K562 (cell line): ENCODE measurements around the gene PERP. TPM values are rescaled to one million over a fixed set of nuclear protein-coding genes. Genes with fewer than 3 reads are reported as not detected.
A peak's percentile ranks its signal among the peaks of the same experiment; 100 is the strongest.
"Not testable (repeated sequence)": the region's sequence is repeated elsewhere in the genome, so short reads cannot be mapped to it uniquely, and the experiment has no call there.

Experiments
- ATAC-seq: fragments of 200-7000 bp; cut with Tn5 transposase; 3 replicates; pipeline ENCODE4 v1.9.1; 2020; ENCODE audit warnings: moderate library complexity
- BruUV-seq: library from RNA; stranded (reverse); fragments of 400-500 nt; replicated peaks from 2 replicates; lab custom pipeline; 2021; lab: Mats Ljungman, UMichigan
- CTCF ChIA-PET: fragments of 300-600 bp; formaldehyde crosslinking; extraction: SDS; loops from one replicate; lab custom pipeline; 2021; ENCODE audit warnings: low intra/inter-chr PET ratio; lab: Yijun Ruan, JAX
- POLR2A ChIA-PET: fragments of 300-600, 350-650 bp; sonication (Branson Sonifier 250); formaldehyde crosslinking; extraction: SDS; loops from one replicate; lab custom pipeline; 2021; ENCODE audit warnings: antibody characterized with exemption, inconsistent platforms; lab: Yijun Ruan, JAX
- DNase-seq, 4 experiments: peaks; one replicate each; pipeline versions ENCODE4 v3.0.0 to v3.0.0-alpha.2; 2011 to 2018; ENCODE audit warnings: low spot score in 3 of 4, mixed read lengths in 3 of 4; ENCODE audit errors: extremely low read depth in 1 of 4
- FAIRE-seq: peaks from 2 replicates; lab custom pipeline; 2011; peaks lifted over from hg19 to GRCh38; lab: Jason Lieb, UNC
- H2AFZ ChIP-seq: 2 replicates; pipeline ENCODE4 v1.6.0; 2011; ENCODE audit warnings: low read depth, low read length, control low read depth, inconsistent platforms
- H3K27ac ChIP-seq: fragments of 200-600 bp; 3 replicates; pipeline ENCODE4 v1.8.0; 2011; ENCODE audit warnings: low read depth, mild to moderate bottlenecking, control low read depth, inconsistent platforms, low read length, moderate library complexity, mixed read lengths; ENCODE audit errors: extremely low read depth
- H3K27me3 ChIP-seq, 2 experiments: fragments of 300-600 bp in 1 of 2; 2 replicates in 1 of 2; 3 replicates in 1 of 2; pipeline versions ENCODE4 v1.6.0 to v1.8.0; 2011; ENCODE audit warnings: inconsistent platforms in 2 of 2, low read length in 2 of 2, mild to moderate bottlenecking in 1 of 2, mixed read lengths in 1 of 2, moderate library complexity in 1 of 2; ENCODE audit not compliant: control insufficient read depth in 2 of 2, insufficient read depth in 2 of 2
- H3K36me3 ChIP-seq: fragments of 300-600 bp; 3 replicates; pipeline ENCODE4 v1.8.0; 2011; ENCODE audit warnings: mild to moderate bottlenecking, low read length, inconsistent platforms; ENCODE audit not compliant: control insufficient read depth, insufficient read depth
- H3K4me1 ChIP-seq, 2 experiments: fragments of 200-600 bp in 1 of 2; replicated peaks in 1 of 2; 2 replicates in 1 of 2; 3 replicates in 1 of 2; pipeline versions ENCODE4 v1.5.1 to v1.8.0; 2011; ENCODE audit warnings: inconsistent platforms in 2 of 2, low read length in 2 of 2, mild to moderate bottlenecking in 1 of 2, mixed read lengths in 1 of 2, moderate library complexity in 1 of 2; ENCODE audit not compliant: control insufficient read depth in 2 of 2, insufficient read depth in 2 of 2
- H3K4me2 ChIP-seq: 2 replicates; pipeline ENCODE4 v1.6.1; 2011; ENCODE audit warnings: low read length, control low read depth, inconsistent platforms, mixed read lengths; ENCODE audit not compliant: insufficient read depth
- H3K4me3 ChIP-seq: fragments of 200-600 bp; sonication (generic), shearing (Covaris generic); 2 replicates; pipeline ENCODE4 v1.5.1; 2016; ENCODE audit warnings: control low read depth, inconsistent platforms
- H3K79me2 ChIP-seq: fragments of 200-600 bp; 3 replicates; pipeline ENCODE4 v1.8.0; 2011; ENCODE audit warnings: low read length, inconsistent platforms; ENCODE audit not compliant: control insufficient read depth, insufficient read depth
- H3K9ac ChIP-seq, 2 experiments: 2 replicates each; pipeline versions ENCODE4 v1.6.0 to v1.6.1; 2011; ENCODE audit warnings: low read depth in 2 of 2, low read length in 2 of 2, control low read depth in 1 of 2, inconsistent platforms in 1 of 2, mild to moderate bottlenecking in 1 of 2, mixed read lengths in 1 of 2; ENCODE audit not compliant: insufficient read depth in 1 of 2
- H3K9me1 ChIP-seq: one replicate; pipeline ENCODE4 v1.6.0; 2011; ENCODE audit warnings: inconsistent platforms, mild to moderate bottlenecking, low read length, moderate library complexity; ENCODE audit not compliant: control insufficient read depth, insufficient read depth
- H3K9me3 ChIP-seq: replicated peaks from 2 replicates; pipeline ENCODE4 v1.5.1; 2011; ENCODE audit warnings: low read depth, low read length, inconsistent platforms; ENCODE audit not compliant: control insufficient read depth, insufficient read depth
- H4K20me1 ChIP-seq: replicated peaks from 2 replicates; pipeline ENCODE4 v1.6.1; 2011; ENCODE audit warnings: low read length, inconsistent platforms, mixed read lengths; ENCODE audit not compliant: control insufficient read depth, insufficient read depth
- BCL6 ChIP-seq: fragments of 250-450 bp; sonication (Bioruptor Pico); IDR thresholded peaks from 2 replicates; pipeline ENCODE4 v1.4.0; 2020
- HDAC8 ChIP-seq: fragments of 450-650 bp; IDR thresholded peaks from 2 replicates; pipeline ENCODE4 v1.6.1; 2016; ENCODE audit warnings: mild to moderate bottlenecking, missing genetic modification characterization, moderate library complexity, missing compliant biosample characterization
- HNRNPL ChIP-seq: fragments of 200-400 bp; formaldehyde crosslinking; IDR thresholded peaks from 2 replicates; pipeline ENCODE4 v1.6.1; 2017; ENCODE audit warnings: low read depth, mild to moderate bottlenecking, low read length
- HOMEZ ChIP-seq: fragments of 250-450 bp; sonication (Bioruptor Pico); IDR thresholded peaks from 2 replicates; pipeline ENCODE4 v1.4.0; 2020; ENCODE audit warnings: mild to moderate bottlenecking, moderate library complexity
- NR1H2 ChIP-seq: sonication (generic); formaldehyde crosslinking; IDR thresholded peaks from 2 replicates; pipeline ENCODE4 v1.4.0; 2020; ENCODE audit warnings: mild to moderate bottlenecking, missing genetic modification reagents
- SPI1 ChIP-seq: IDR thresholded peaks from 2 replicates; pipeline ENCODE4 v1.6.1; 2011; ENCODE audit warnings: low read depth, low read length, control low read depth, borderline replicate concordance
- TAF9B ChIP-seq: fragments of 450-650 bp; IDR thresholded peaks from 2 replicates; pipeline ENCODE4 v1.6.1; 2018; ENCODE audit warnings: mild to moderate bottlenecking; ENCODE audit not compliant: partially characterized antibody
- ZNF431 ChIP-seq: sonication (generic); formaldehyde crosslinking; IDR thresholded peaks from 2 replicates; pipeline ENCODE4 v1.8.0; 2022; ENCODE audit warnings: mild to moderate bottlenecking, missing genetic modification reagents
- ZNF551 ChIP-seq: fragments of 250-450 bp; sonication (Bioruptor Pico); IDR thresholded peaks from 2 replicates; pipeline ENCODE4 v1.5.0; 2021; ENCODE audit warnings: mild to moderate bottlenecking, moderate library complexity
- ZNF76 ChIP-seq: fragments of 250-450 bp; sonication (Bioruptor Pico); IDR thresholded peaks from 2 replicates; pipeline ENCODE4 v1.4.0; 2020; ENCODE audit warnings: mild to moderate bottlenecking, moderate library complexity, borderline replicate concordance
- ZSCAN29 ChIP-seq: fragments of 450-650 bp; IDR thresholded peaks from 2 replicates; pipeline ENCODE4 v1.6.1; 2017
- WGBS: fragments of 100-300 bp; shearing (Covaris generic); methylation state at CpG from one replicate; pipeline ENCODE4 v1.1.6; 2016; ENCODE audit warnings: low coverage, mixed read lengths; ENCODE audit not compliant: insufficient coverage; ENCODE audit errors: missing lambda C conversion rate; 5-methylcytosine and 5-hydroxymethylcytosine counted together
- in situ Hi-C: fragments of 300-500 bp; cut with MboI; formaldehyde crosslinking; loops from 4 replicates; pipeline ENCODE4 v1.15.0; 2018; ENCODE audit warnings: inconsistent platforms, mixed read lengths
- intact Hi-C: fragments of 100-400 bp; cut with micrococcal nuclease; formaldehyde crosslinking; loops from 2 replicates; pipeline ENCODE4 v1.14.2; 2022
- polyA plus RNA-seq, 8 experiments: library from polyadenylated mRNA; depleted of rRNA in 4 of 8; stranded (reverse) in 5 of 8; unstranded in 3 of 8; fragments of >200 nt; fragmentation: Nextera tagmentation in 2 of 8; fragmentation: Illumina TruSeq in 1 of 8; extraction: Ambion mirVana in 2 of 8; extraction: Trizol in 1 of 8; gene quantifications; 2 replicates each; pipeline versions ENCODE4 v1.2.1 to v1.2.3, GENCODE V29; 2011 to 2014; ENCODE audit warnings: inconsistent platforms in 1 of 8, missing spikeins in 1 of 8
- total RNA-seq, 7 experiments: library from RNA; depleted of rRNA in 6 of 7; stranded (reverse); fragments of >200 nt in 6 of 7; fragmentation: Illumina TruSeq in 2 of 7; extraction: Trizol in 2 of 7; gene quantifications; 2 replicates each; pipeline versions ENCODE4 v1.2.1 to v1.2.3, GENCODE V29; 2011 to 2021; ENCODE audit warnings: low replicate concordance in 1 of 7

PERP gene
- total and polyA plus RNA-seq, 9 of the 15 experiments (the other 6 are each of a cell fraction or from before 2014, with no cell fraction given) = 0.01 to 0.27 (median 0.05) TPM; not detected in 2

GRCh38 chr6:138119229-138119628, 12.0 kb upstream of the PERP start:
- H3K4me3 ChIP-seq, H3K9me3 ChIP-seq, DNase-seq, H4K20me1 ChIP-seq, CTCF ChIA-PET, BruUV-seq, H3K9ac ChIP-seq, H3K4me2 ChIP-seq, H3K4me1 ChIP-seq, H3K36me3 ChIP-seq, H3K27ac ChIP-seq, FAIRE-seq, ATAC-seq, POLR2A ChIA-PET, H3K79me2 ChIP-seq, H3K27me3 ChIP-seq, H2AFZ ChIP-seq, H3K9me1 ChIP-seq: not testable (repeated sequence)
- peak; percentile 56; the same call in 1 of the 2 replicates for TF ChIP-seq ZNF431 (CRISPR knock-in tag)
- intact Hi-C loops = loop anchor here (5.0 kb wide), 2 partner anchors 288 to 868 kb away; partner anchors contain the start of gene REPS1
- in situ Hi-C loops = loop anchor here (5.0 to 10.0 kb wide), 4 partner anchors 398 to 1246 kb away; no protein-coding TSS in a partner anchor
- 0% methylated on average over 1 of the region's 1 CpG for WGBS

DNA sequence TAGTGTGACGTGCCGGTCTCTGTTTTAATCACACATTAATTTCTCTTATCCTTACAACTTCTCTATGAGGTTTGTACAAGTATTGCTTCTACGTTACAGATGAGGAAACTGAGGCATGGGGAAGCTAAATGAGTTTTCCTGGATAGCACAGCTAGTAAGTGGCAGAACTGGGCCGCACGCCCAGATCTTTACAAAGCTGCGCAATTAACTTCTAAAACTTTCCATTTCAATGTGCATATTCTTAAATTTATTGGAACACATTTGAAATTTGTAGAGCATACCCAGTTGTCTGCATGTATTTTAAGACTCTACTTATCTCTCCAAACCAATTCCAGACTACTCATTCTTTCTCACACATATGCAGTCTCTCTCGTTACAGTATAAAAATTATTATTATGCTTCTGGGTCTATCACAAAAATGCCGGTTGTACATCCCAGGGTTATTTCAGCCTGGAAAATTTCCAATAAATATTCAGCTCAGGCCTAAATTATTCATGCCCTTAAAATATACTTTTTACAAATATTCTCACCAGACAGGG, 10.2 kb upstream of the PERP start:
- Histone ChIP-seq H3K4me3 (no peak overlapping the region), H3K9me3 (no peaks in the 10 kb centered on the region), H3K36me3 (no peaks in the 10 kb centered on the region), H3K79me2 (no peaks in the 10 kb centered on the region), H3K27me3 (peaks cover 2 to 3% of the 10 kb centered on the region in 2 experiments; a peak in 1 of 5 replicates), H3K9ac (no peak overlapping the region), H4K20me1 (no peaks in the 10 kb centered on the region), H2AFZ (no peak overlapping the region), H3K4me2 (no peak overlapping the region), H3K27ac (no peak overlapping the region), H3K9me1 (no peaks in the 10 kb centered on the region), H3K4me1 (no peaks in the 10 kb centered on the region)
- BruUV-seq = no TSS peak
- in situ Hi-C loops (loop anchor here (5.0 to 10.0 kb wide), 4 partner anchors 400 to 1247 kb away; no protein-coding TSS in a partner anchor), intact Hi-C loops (loop anchor here (2.0 to 5.0 kb wide), 4 partner anchors 169 to 1247 kb away; partner anchors contain the start of gene REPS1)
- no peak for ATAC-seq
- DNase-seq = no peak
- ChIA-PET CTCF (interaction anchor here (0.8 to 2.5 kb wide), 2 partner anchors 116 to 473 kb away, joined by 3 to 9 read pairs; no protein-coding TSS in a partner anchor), POLR2A (interaction anchor here (0.7 kb wide), 1 partner anchor 458 kb away, joined by 4 read pairs; no protein-coding TSS in a partner anchor)
- WGBS = 3% methylated on average over 8 of the region's 8 CpGs
- FAIRE-seq = no peak
- TF ChIP-seq ZNF76 (CRISPR knock-in tag) (no peak), HNRNPL (no peak), BCL6 (CRISPR knock-in tag) (no peak), TAF9B (no peak), ZNF551 (CRISPR knock-in tag) (no peak), HOMEZ (CRISPR knock-in tag) (no peak), NR1H2 (no peak), HDAC8 (tag) (no peak), ZSCAN29 (no peak), SPI1 (no peak)
